Activated CD8-positive, alpha-beta memory T cell treated with anti-CD3 and anti-CD28 coated beads, Interleukin-2, amount 50 U/mL, for 24 hours (primary cell): ENCODE data around the gene IL22RA1.
A peak's percentile ranks its signal among the peaks of the same experiment; 100 is the strongest.

Experiments used
- DNase-seq: peaks from one replicate; pipeline ENCODE4 v3.0.0-alpha.2; 2020; ENCODE audit errors: extremely low read depth

IL22RA1 gene

GRCh38 chr1:24165500-24165899 is 22.6 kb upstream of the IL22RA1 start:
- no peak for DNase-seq

GRCh38 chr1:24164004-24164403 is 21.1 kb upstream of the IL22RA1 start:
- no peak for DNase-seq

GRCh38 chr1:24162201-24162600 is 19.3 kb upstream of the IL22RA1 start:
- DNase-seq: no peak

GRCh38 chr1:24161270-24161669 is 18.3 kb upstream of the IL22RA1 start:
- no peak for DNase-seq

GRCh38 chr1:24159366-24159765 is 16.4 kb upstream of the IL22RA1 start:
- no peak for DNase-seq

GRCh38 chr1:24157918-24158481 is 15.1 kb upstream of the IL22RA1 start:
- DNase-seq: no peak

- no peak for DNase-seq
Observed at GRCh38 chr1:24156542-24157260, 13.8 kb upstream of the IL22RA1 start.

GRCh38 chr1:24155011-24155782 is 12.3 kb upstream of the IL22RA1 start:
- no peak for DNase-seq

GRCh38 chr1:24154215-24154614 is 11.3 kb upstream of the IL22RA1 start:
- no peak for DNase-seq

- no peak for DNase-seq
Observed at GRCh38 chr1:24152631-24153494, 9.9 kb upstream of the IL22RA1 start.

- no peak for DNase-seq
Observed at GRCh38 chr1:24151175-24151533, 8.2 kb upstream of the IL22RA1 start.

GRCh38 chr1:24150234-24151174 is 7.6 kb upstream of the IL22RA1 start:
- DNase-seq: peak; percentile 81

GRCh38 chr1:24149866-24150233 is 6.9 kb upstream of the IL22RA1 start:
- DNase-seq: no peak

- DNase-seq: no peak
Observed at GRCh38 chr1:24147816-24148215, 4.9 kb upstream of the IL22RA1 start.

GRCh38 chr1:24147194-24147593 is 4.3 kb upstream of the IL22RA1 start:
- DNase-seq: no peak

- DNase-seq: no peak
Observed at GRCh38 chr1:24141311-24141997, 1.5 kb downstream of the IL22RA1 start.

GRCh38 chr1:24140741-24141181 is 2.2 kb downstream of the IL22RA1 start:
- no peak for DNase-seq

- no peak for DNase-seq
Observed at GRCh38 chr1:24139841-24140425, 3.0 kb downstream of the IL22RA1 start.

- no peak for DNase-seq
Observed at GRCh38 chr1:24139222-24139489, 3.8 kb downstream of the IL22RA1 start.
